ENCODE measurements around the gene FOXN3.
"Not testable (repeated sequence)": the region's sequence is repeated elsewhere in the genome, so short reads cannot be mapped to it uniquely, and the experiment has no call there.

The FOXN3 gene

DNA sequence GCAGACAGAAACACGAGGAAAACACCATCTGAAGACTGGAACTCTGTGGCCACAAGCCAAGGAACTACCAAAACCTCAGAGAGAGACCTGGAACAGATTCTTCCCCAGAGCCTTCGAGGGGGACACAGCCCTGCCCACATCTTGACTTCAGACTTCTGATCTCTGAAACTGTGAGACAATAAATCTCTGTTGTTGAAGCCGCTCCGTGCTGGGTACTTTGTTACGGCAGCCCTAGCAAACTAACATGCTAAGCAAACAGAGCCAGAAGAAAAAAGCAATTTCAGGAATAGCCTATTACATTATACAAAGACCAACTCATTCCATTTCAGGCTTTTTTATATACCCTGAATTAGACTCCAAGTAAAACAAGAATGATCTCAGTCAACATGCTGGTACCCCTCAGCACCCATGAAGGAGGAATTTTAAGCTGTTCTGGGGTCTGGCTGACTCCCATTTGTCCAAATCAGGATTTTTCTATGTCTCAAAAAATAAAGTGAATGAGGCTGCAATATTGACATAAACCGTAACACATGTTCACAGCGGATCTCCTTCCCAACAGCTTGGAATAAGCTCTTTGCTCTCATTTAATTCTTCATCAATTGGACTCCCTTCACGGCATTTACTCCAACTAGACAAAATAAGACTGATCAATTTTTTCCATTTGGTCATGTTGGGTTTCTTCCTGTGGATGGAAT, 190.1 kb downstream of the FOXN3 start:
- DNase-seq (ENCODE audit: low spot score), result no peak

- DNase-seq (ENCODE audit: low spot score), result no peak
Observed at GRCh38 chr14:89225607-89226006, 191.4 kb downstream of the FOXN3 start.

GRCh38 chr14:89221109-89221810, 195.8 kb downstream of the FOXN3 start:
- no peak for DNase-seq (ENCODE audit: low spot score)

DNA sequence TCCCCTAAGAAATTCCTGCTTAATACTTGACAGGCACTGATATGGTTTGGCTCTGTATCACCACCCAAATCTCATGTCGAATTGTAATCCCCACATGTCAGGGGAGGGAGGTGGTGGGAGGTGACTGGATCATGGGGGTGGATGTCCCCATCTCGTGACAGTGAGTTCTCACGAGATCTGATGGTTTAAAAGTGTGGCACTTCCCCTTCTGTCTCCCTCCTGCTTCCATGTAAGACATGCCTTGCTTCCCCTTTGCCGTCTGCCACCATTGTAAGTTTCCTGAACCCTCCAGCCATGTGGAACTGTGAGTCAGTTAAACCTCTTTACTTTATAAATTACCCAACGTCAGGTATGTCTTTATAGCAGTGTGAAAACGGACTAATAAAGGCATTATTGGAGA, 198.0 kb downstream of the FOXN3 start:
- no peak for DNase-seq (ENCODE audit: low spot score)

DNA sequence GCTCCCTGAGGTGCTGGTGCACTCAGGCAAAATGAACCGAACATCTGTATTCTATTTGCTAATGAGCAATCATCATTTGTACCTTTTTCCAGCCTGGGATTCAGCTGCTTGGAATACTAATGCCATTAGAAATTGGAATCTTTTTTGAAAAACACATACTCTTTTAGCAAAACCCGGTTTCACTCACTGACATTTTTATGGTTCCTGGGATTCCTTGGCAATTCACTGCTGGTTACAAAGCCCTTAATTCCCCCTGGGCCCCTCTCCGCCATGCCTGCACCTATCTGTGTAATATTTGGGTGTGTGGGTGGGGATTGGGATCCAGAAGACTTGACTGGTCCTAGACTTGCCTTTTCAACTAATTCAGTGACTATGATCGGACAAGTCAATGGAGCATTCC, 199.1 kb downstream of the FOXN3 start:
- no peak for DNase-seq (ENCODE audit: low spot score)

- no peak for DNase-seq (ENCODE audit: low spot score)
Observed at GRCh38 chr14:89215531-89215930, 201.5 kb downstream of the FOXN3 start.

DNA sequence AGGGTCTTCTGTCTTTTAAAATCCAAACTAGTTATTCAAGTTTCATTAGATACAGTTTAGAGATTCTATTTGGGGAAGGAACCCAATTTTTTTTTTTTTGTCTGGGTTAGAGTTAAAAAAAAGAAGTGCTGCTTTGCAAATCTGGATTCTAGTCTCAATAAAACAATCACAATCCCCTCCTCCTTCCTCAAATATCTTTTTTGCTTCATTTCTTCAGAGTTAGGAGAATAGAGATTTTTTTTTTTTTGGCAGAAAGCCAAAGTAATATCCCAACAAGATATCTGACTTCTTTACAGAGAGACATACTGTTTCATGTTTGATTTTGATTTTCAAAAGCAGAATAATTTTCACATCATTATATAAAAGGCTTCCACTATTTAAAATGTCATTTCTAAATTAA, 201.9 kb downstream of the FOXN3 start:
- no peak for DNase-seq (ENCODE audit: low spot score)

DNA sequence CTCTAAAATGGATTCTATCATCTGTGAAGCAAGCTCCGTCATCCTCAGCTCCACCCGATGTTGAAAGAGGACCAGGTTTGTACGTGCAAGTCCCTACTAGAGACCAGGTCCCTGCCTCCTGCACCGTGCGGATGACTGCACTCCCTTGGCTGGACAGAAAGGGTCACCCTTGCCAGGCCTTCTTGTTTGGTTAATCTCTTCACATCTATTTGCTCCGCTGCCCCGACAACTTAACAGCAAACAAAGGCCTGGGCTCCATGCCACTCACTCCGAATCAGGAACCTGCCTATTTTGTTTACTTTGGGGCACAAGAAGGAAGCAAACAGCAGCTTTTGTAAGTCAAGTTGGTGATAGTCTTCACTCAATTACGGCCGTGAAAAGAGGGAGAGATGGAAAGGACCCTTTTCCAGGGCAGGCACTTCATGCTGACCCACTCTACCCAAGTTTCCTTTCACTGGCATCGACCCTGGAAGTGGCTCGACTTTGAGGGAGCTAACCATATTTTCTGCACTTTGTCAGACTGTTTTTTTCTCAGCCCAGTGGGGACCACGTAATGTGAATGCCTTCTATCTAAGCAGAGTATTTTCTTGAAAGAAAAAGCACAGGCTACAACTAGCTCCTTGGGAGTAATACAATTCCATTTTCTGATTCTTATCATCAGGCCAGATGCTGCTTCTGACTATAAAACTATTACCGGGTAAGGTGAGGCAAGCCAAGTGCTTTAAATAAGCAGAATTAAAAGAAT, 202.6 kb downstream of the FOXN3 start:
- peak; percentile 56 for DNase-seq (ENCODE audit: low spot score)

- no peak for DNase-seq (ENCODE audit: low spot score)
Observed at GRCh38 chr14:89212386-89213235, 204.4 kb downstream of the FOXN3 start.

DNA sequence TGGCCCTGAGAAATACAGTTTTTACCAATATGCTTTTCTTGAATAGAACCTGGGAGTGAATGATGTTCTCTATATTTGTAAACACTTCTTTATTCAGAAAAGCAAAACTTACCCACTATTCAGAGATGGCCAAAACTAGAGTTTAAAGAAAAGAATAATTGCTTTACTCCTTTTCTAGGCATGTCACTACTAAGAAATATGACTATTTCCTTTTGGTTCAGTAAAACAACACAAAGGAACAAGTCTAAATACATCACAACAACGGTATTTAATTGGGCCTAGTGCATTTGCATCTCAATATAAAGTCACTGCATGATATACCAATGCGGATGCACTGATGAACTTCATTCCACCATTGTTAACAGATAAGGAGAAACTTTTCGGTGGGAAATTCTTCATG, 207.5 kb downstream of the FOXN3 start:
- no peak for DNase-seq (ENCODE audit: low spot score)

DNA sequence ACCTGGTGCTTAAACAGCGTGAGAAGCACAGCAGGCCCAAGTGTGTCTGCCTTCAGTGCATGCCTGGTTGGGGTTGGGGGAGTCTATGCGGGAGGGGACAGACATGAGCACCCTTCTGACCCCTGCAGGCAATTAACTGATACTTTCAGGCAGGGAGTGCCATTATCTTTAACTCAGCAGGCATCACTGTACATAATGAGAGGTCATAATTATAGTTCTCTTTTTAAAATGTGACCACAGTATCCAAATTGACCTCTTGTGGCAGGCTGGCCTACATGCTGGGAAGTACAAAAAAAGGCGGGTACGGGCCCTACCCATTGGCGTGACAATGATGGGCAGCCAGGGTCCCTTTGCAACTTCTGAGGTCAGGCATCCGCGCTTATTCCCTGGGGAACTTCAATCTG, 209.1 kb downstream of the FOXN3 start:
- DNase-seq (ENCODE audit: low spot score), result no peak

- no peak for DNase-seq (ENCODE audit: low spot score)
Observed at GRCh38 chr14:89206389-89207031, 210.5 kb downstream of the FOXN3 start.

GRCh38 chr14:89205137-89205740, 211.8 kb downstream of the FOXN3 start:
- DNase-seq (ENCODE audit: low spot score), result no peak

GRCh38 chr14:89202413-89203190, 214.4 kb downstream of the FOXN3 start:
- DNase-seq (ENCODE audit: low spot score), result no peak

GRCh38 chr14:89201645-89202044, 215.4 kb downstream of the FOXN3 start:
- DNase-seq (ENCODE audit: low spot score), result no peak

- not testable (repeated sequence) for DNase-seq (ENCODE audit: low spot score)
Observed at GRCh38 chr14:89199357-89199756, 217.7 kb downstream of the FOXN3 start.

DNA sequence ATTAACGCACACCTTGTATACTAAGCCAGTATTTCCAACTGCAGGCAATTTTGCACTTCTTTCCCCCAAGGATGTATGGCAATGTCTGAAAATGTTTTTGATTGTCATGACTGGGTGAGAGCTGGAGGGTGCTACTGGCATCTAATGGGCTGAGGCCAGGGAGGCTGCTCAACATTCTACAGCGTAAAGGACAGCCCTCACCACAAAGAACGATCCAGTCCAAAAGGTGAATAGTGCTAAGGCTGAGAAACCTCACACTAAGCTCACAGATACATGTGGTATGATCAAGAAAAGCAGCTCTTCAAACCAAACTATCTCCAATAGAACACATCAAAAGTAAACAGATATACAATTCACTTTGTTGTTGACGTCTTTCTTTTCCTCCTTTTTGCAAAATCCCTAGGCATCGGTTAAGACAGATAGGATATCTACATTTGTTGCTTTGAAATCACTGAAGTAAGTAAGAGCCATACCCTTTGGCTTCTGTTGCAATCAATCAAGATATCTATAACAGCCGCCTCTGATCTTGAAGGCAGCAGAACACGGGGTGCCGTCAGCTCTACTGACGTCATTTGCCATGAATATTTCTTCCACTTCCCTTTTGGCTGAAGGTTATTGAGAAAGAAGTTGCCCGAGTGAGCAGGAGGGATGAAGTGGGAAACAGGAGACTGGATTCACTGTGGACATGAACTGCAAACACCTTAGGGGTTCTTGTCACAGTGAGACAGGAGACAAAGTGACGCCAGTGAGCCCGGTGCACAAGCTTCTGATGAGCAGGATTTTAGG, 218.3 kb downstream of the FOXN3 start:
- DNase-seq (ENCODE audit: low spot score), result no peak

GRCh38 chr14:89197623-89198022, 219.4 kb downstream of the FOXN3 start:
- DNase-seq (ENCODE audit: low spot score), result no peak

DNA sequence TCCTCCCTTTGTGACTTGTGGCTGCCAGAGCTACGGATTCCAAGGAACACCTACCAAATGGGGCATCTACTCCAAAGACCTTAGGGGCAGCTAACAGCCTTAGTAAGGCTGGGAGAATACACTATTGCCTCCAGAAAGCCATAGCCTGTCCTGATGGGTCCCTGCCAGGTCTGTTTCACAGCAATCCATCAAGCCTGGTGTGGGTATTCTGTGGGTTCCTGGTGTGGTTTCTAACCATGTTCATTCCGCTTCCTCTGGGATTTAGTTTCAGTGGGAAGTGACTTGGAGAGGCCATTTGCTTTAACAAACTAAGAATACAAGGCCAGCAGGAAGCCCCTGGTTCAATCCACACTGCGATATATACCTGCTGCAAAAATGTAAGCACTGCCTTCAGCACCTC, 220.5 kb downstream of the FOXN3 start:
- no peak for DNase-seq (ENCODE audit: low spot score)

- no peak for DNase-seq (ENCODE audit: low spot score)
Observed at GRCh38 chr14:89194376-89194775, 222.7 kb downstream of the FOXN3 start.

Data from HuH-7 (cell line).